Measurements from ENCODE around the gene TBC1D16. TPM values are rescaled to one million over a fixed set of nuclear protein-coding genes. Genes with fewer than 3 reads are reported as not detected.

The TBC1D16 gene
- total RNA-seq, 1 experiment from 2014 or later, result 96.1 TPM

- ChIA-PET CTCF (interaction anchor here (0.5 to 1.3 kb wide), 5 partner anchors 24 to 149 kb away, joined by 3 to 4 read pairs (median 3); no protein-coding TSS in a partner anchor), POLR2A (no interaction called here)
- no peak for DNase-seq (ENCODE audit: low spot score)
- Mint-ChIP-seq H3K36me3 (no peaks in the 10 kb centered on the region), H3K4me1 (no peaks in the 10 kb centered on the region), H3K27ac (no peak overlapping the region), H3K9me3 (no peaks in the 10 kb centered on the region), H3K27me3 (ENCODE audit: low read depth) (peaks cover 10% of the 10 kb centered on the region; the same call in 1 of the 2 replicates), H3K4me3 (no peak overlapping the region)
- TF ChIP-seq RELA (CRISPR knock-in tag; IDR thresholded peaks at IDR 0.05; ENCODE audit: borderline replicate concordance), result no peak
- no peak for TF ChIP-seq GABPB1 (CRISPR knock-in tag; IDR thresholded peaks at IDR 0.05)
- no peak for TF ChIP-seq SMAD3 (CRISPR knock-in tag; IDR thresholded peaks at IDR 0.05; ENCODE audit: borderline replicate concordance)
- TF ChIP-seq TEAD4 (CRISPR knock-in tag; IDR thresholded peaks at IDR 0.05), result no peak
- TF ChIP-seq KAT7 (CRISPR knock-in tag; IDR thresholded peaks at IDR 0.05; ENCODE audit: borderline replicate concordance), result no peak
- no peak for TF ChIP-seq SMAD4 (CRISPR knock-in tag; IDR thresholded peaks at IDR 0.05)
- ATAC-seq, result no peak
Measured at GRCh38 chr17:79891113-79891730, 144.4 kb downstream of the TBC1D16 start.

- Mint-ChIP-seq H3K27ac (no peak overlapping the region), H3K9me3 (no peaks in the 10 kb centered on the region), H3K4me1 (no peaks in the 10 kb centered on the region), H3K36me3 (no peaks in the 10 kb centered on the region), H3K4me3 (no peak overlapping the region), H3K27me3 (ENCODE audit: low read depth) (peaks cover 9% of the 10 kb centered on the region; the same call in 1 of the 2 replicates)
- CTCF ChIA-PET, result interaction anchor here (0.9 to 1.4 kb wide), 5 partner anchors 25 to 149 kb away, joined by 3 to 5 read pairs (median 3); no protein-coding TSS in a partner anchor
- POLR2A ChIA-PET, result no interaction called here
- TF ChIP-seq SMAD3 (CRISPR knock-in tag; IDR thresholded peaks at IDR 0.05; ENCODE audit: borderline replicate concordance), result no peak
- TF ChIP-seq FOXK1 (CRISPR knock-in tag; IDR thresholded peaks at IDR 0.05), result no peak
- no peak for TF ChIP-seq FOXP1 (CRISPR knock-in tag; IDR thresholded peaks at IDR 0.05; ENCODE audit: borderline replicate concordance)
- no peak for TF ChIP-seq USF2 (CRISPR knock-in tag; IDR thresholded peaks at IDR 0.05)
- no peak for TF ChIP-seq PRDM15 (CRISPR knock-in tag; IDR thresholded peaks at IDR 0.05)
- no peak for TF ChIP-seq ZMAT4 (CRISPR knock-in tag; IDR thresholded peaks at IDR 0.05)
- TF ChIP-seq ZSCAN18 (CRISPR knock-in tag; IDR thresholded peaks at IDR 0.05), result no peak
- TF ChIP-seq FOXP4 (CRISPR knock-in tag; IDR thresholded peaks at IDR 0.05), result no peak
- no peak for TF ChIP-seq SOX15 (CRISPR knock-in tag; IDR thresholded peaks at IDR 0.05)
- TF ChIP-seq NR3C1 (CRISPR knock-in tag; conservative IDR thresholded peaks at IDR 0.05; ENCODE audit: low read depth), result no peak
- no peak for TF ChIP-seq ZNF416 (CRISPR knock-in tag; IDR thresholded peaks at IDR 0.05)
- TF ChIP-seq IRF1 (CRISPR knock-in tag; IDR thresholded peaks at IDR 0.05), result no peak
- DNase-seq (ENCODE audit: low spot score) (peak; percentile 5), ATAC-seq (no peak)
Measured at GRCh38 chr17:79890706-79891105, 145.0 kb downstream of the TBC1D16 start.
